DOHH2 (cell line): ENCODE results near the gene SETD3.

Experiments
- EZH2phosphoT487 ChIP-seq: fragments of 200-600 bp; sonication (generic); IDR thresholded peaks from 2 replicates; pipeline ENCODE4 v1.6.1; 2017; ENCODE audit warnings: borderline replicate concordance, mild to moderate bottlenecking, antibody characterized with exemption, low read length, moderate library complexity, mixed read lengths
- TF ChIP-seq, protein P1 (sequence below): fragments of 200-600 bp; sonication (generic); IDR thresholded peaks from one replicate; pipeline ENCODE4 v1.5.1; 2014; ENCODE audit warnings: antibody characterized with exemption, mild to moderate bottlenecking, low read depth, low read length; ENCODE audit not compliant: poor library complexity, severe bottlenecking

- TF ChIP-seq, protein P1, sequence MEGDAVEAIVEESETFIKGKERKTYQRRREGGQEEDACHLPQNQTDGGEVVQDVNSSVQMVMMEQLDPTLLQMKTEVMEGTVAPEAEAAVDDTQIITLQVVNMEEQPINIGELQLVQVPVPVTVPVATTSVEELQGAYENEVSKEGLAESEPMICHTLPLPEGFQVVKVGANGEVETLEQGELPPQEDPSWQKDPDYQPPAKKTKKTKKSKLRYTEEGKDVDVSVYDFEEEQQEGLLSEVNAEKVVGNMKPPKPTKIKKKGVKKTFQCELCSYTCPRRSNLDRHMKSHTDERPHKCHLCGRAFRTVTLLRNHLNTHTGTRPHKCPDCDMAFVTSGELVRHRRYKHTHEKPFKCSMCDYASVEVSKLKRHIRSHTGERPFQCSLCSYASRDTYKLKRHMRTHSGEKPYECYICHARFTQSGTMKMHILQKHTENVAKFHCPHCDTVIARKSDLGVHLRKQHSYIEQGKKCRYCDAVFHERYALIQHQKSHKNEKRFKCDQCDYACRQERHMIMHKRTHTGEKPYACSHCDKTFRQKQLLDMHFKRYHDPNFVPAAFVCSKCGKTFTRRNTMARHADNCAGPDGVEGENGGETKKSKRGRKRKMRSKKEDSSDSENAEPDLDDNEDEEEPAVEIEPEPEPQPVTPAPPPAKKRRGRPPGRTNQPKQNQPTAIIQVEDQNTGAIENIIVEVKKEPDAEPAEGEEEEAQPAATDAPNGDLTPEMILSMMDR: no peak
- TF ChIP-seq EZH2phosphoT487: no peak
Observed at GRCh38 chr14:99527026-99527425, 46.4 kb upstream of the SETD3 start.
